ENCODE measurements around the gene HTR3B.

HTR3B gene

GRCh38 chr11:113949891-113950290, 45.3 kb downstream of the HTR3B start:
- DNase-seq: no peak

GRCh38 chr11:113951537-113951936, 46.9 kb downstream of the HTR3B start:
- DNase-seq: no peak

- no peak for DNase-seq
These were observed 47.5 kb downstream of the HTR3B start for GRCh38 chr11:113952070-113952469.

GRCh38 chr11:113952588-113952987, 48.0 kb downstream of the HTR3B start:
- no peak for DNase-seq

GRCh38 chr11:113954235-113954634, 49.6 kb downstream of the HTR3B start:
- no peak for DNase-seq

- DNase-seq: peak; percentile 62
These were observed 52.4 kb downstream of the HTR3B start for GRCh38 chr11:113956986-113957385.

- no peak for DNase-seq
These were observed 56.2 kb downstream of the HTR3B start for GRCh38 chr11:113960702-113961330.

GRCh38 chr11:113967361-113967760, 62.8 kb downstream of the HTR3B start:
- no peak for DNase-seq

GRCh38 chr11:113971506-113972195, 67.1 kb downstream of the HTR3B start:
- DNase-seq: no peak

GRCh38 chr11:113974741-113975470, 70.3 kb downstream of the HTR3B start, which contains the start of gene HTR3A:
TSS of gene HTR3A (plus strand) at chr11:113975108. CDS start at chr11:113975326, 218 bp downstream.
- DNase-seq: peak; percentile 60

GRCh38 chr11:113977071-113977490, 72.5 kb downstream of the HTR3B start:
- DNase-seq: no peak

- no peak for DNase-seq
These were observed 73.1 kb downstream of the HTR3B start for GRCh38 chr11:113977701-113978100.

- no peak for DNase-seq
These were observed 74.8 kb downstream of the HTR3B start for GRCh38 chr11:113979431-113979830.

- DNase-seq: no peak
These were observed 76.2 kb downstream of the HTR3B start for GRCh38 chr11:113980785-113981184.

- DNase-seq: no peak
These were observed 77.7 kb downstream of the HTR3B start for GRCh38 chr11:113982306-113982705.

GRCh38 chr11:113984781-113985180, 80.2 kb downstream of the HTR3B start:
- DNase-seq: no peak

- DNase-seq: no peak
These were observed 81.3 kb downstream of the HTR3B start for GRCh38 chr11:113985906-113986305.

- DNase-seq: no peak
These were observed 82.0 kb downstream of the HTR3B start for GRCh38 chr11:113986351-113987140.

GRCh38 chr11:113989381-113989780, 84.8 kb downstream of the HTR3B start:
- DNase-seq: no peak

- no peak for DNase-seq
These were observed 85.3 kb downstream of the HTR3B start for GRCh38 chr11:113989916-113990315.

GRCh38 chr11:113991170-113991569, 86.6 kb downstream of the HTR3B start:
- DNase-seq: peak; percentile 55

- no peak for DNase-seq
These were observed 87.3 kb downstream of the HTR3B start for GRCh38 chr11:113991718-113992458.
